Neural cell (in vitro differentiated cells): ENCODE data around the gene SALL3. TPM values are rescaled to one million over a fixed set of nuclear protein-coding genes. Genes with fewer than 3 reads are reported as not detected.

Experiments used
- H2AFZ ChIP-seq: fragments of 200-600, 300-800 bp; sonication (generic), shearing (Covaris generic); 2 replicates; pipeline ENCODE4 v1.6.0; 2014; ENCODE audit warnings: low read depth, mild to moderate bottlenecking, antibody characterized with exemption, low read length, moderate library complexity
- H3F3A ChIP-seq: fragments of 200-600 bp; shearing (Covaris generic); 2 replicates; pipeline ENCODE4 v1.6.1; 2016; ENCODE audit warnings: mild to moderate bottlenecking, moderate library complexity, mixed read lengths, antibody characterized with exemption, low read length; ENCODE audit not compliant: insufficient read depth, poor library complexity, severe bottlenecking
- H3K27ac ChIP-seq: fragments of 200-600, 300-800 bp; sonication (generic), shearing (Covaris generic); 2 replicates; pipeline ENCODE4 v1.5.1; 2014; ENCODE audit warnings: mild to moderate bottlenecking, low read length, moderate library complexity
- H3K27me3 ChIP-seq: fragments of 300-800, 200-600 bp; sonication (generic), shearing (Covaris generic); 2 replicates; pipeline ENCODE4 v1.6.0; 2014; ENCODE audit warnings: mild to moderate bottlenecking, low read depth, low read length, moderate library complexity; ENCODE audit not compliant: insufficient read depth
- H3K36me3 ChIP-seq: fragments of 300-800, 200-600 bp; sonication (generic), shearing (Covaris generic); 2 replicates; pipeline ENCODE4 v1.5.1; 2014; ENCODE audit warnings: mild to moderate bottlenecking, antibody characterized with exemption, low read length, moderate library complexity; ENCODE audit not compliant: insufficient read depth
- H3K4me2 ChIP-seq: fragments of 300-800, 200-600 bp; sonication (generic), shearing (Covaris generic); 2 replicates; pipeline ENCODE4 v1.6.0; 2014; ENCODE audit warnings: mild to moderate bottlenecking, low read length
- H3K4me3 ChIP-seq: fragments of 300-800, 200-600 bp; sonication (generic), shearing (Covaris generic); 2 replicates; pipeline ENCODE4 v1.5.1; 2014; ENCODE audit warnings: mild to moderate bottlenecking, low read length, moderate library complexity
- H3K79me2 ChIP-seq: fragments of 200-600 bp; shearing (Covaris generic); replicated peaks from 2 replicates; pipeline ENCODE4 v1.6.0; 2014; ENCODE audit warnings: mild to moderate bottlenecking, low read length, moderate library complexity; ENCODE audit not compliant: insufficient read depth
- H3K9ac ChIP-seq: fragments of 300-800, 200-600 bp; sonication (generic), shearing (Covaris generic); 2 replicates; pipeline ENCODE4 v1.6.1; 2016; ENCODE audit warnings: mild to moderate bottlenecking, low read length, mixed read lengths
- H3K9me2 ChIP-seq: fragments of 200-600 bp; shearing (Covaris generic); 2 replicates; pipeline ENCODE4 v1.6.1; 2016; ENCODE audit warnings: mild to moderate bottlenecking, low read length, mixed read lengths; ENCODE audit not compliant: insufficient read depth
- H3K9me3 ChIP-seq: fragments of 200-600, 300-800 bp; sonication (generic), shearing (Covaris generic); 2 replicates; pipeline ENCODE4 v1.6.1; 2016; ENCODE audit warnings: mild to moderate bottlenecking, mixed run types, low read length, moderate library complexity, mixed read lengths
- H4K20me1 ChIP-seq: fragments of 200-600 bp; shearing (Covaris generic); 2 replicates; pipeline ENCODE4 v1.6.1; 2016; ENCODE audit warnings: mild to moderate bottlenecking, mixed run types; ENCODE audit not compliant: insufficient read depth
- CTCF ChIP-seq: fragments of 450-650 bp; IDR thresholded peaks from 2 replicates; pipeline ENCODE4 v1.5.1; 2014; ENCODE audit warnings: antibody characterized with exemption, mild to moderate bottlenecking, moderate library complexity; ENCODE audit not compliant: poor library complexity, severe bottlenecking
- EP300 ChIP-seq: fragments of 450-650 bp; conservative IDR thresholded peaks from 2 replicates; pipeline ENCODE4 v1.6.1; 2014; ENCODE audit warnings: antibody characterized with exemption, mild to moderate bottlenecking, moderate library complexity; ENCODE audit not compliant: poor library complexity, severe bottlenecking
- EZH2 ChIP-seq: fragments of 200-600, 300-800 bp; shearing (Covaris generic), sonication (generic); IDR thresholded peaks from 2 replicates; pipeline ENCODE4 v1.6.1; 2014; ENCODE audit warnings: antibody characterized with exemption, low read length, borderline replicate concordance, mild to moderate bottlenecking; ENCODE audit not compliant: insufficient read depth, poor library complexity, severe bottlenecking
- MXI1 ChIP-seq: fragments of 450-650 bp; conservative IDR thresholded peaks from 2 replicates; pipeline ENCODE4 v1.6.1; 2014; ENCODE audit warnings: antibody characterized with exemption, mild to moderate bottlenecking; ENCODE audit not compliant: poor library complexity, severe bottlenecking
- POLR2AphosphoS5 ChIP-seq: IDR thresholded peaks from 2 replicates; pipeline ENCODE4 v1.6.1; 2012
- RAD21 ChIP-seq: fragments of 450-650 bp; conservative IDR thresholded peaks from 2 replicates; pipeline ENCODE4 v1.6.1; 2014; ENCODE audit warnings: antibody characterized with exemption, mild to moderate bottlenecking, moderate library complexity
- SMC3 ChIP-seq: fragments of 450-650 bp; conservative IDR thresholded peaks from 2 replicates; pipeline ENCODE4 v1.6.1; 2014; ENCODE audit warnings: antibody characterized with exemption, mild to moderate bottlenecking, moderate library complexity; ENCODE audit not compliant: poor library complexity
- TAF1 ChIP-seq: IDR thresholded peaks from 2 replicates; pipeline ENCODE4 v1.6.1; 2012; ENCODE audit warnings: low read depth
- polyA plus RNA-seq: library from polyadenylated mRNA; depleted of rRNA; stranded (reverse); fragments of >200 nt; gene quantifications from 2 replicates; pipeline ENCODE4 v1.2.3, GENCODE V29; 2014
- TF ChIP-seq, protein P1 (sequence below): IDR thresholded peaks from 2 replicates; pipeline ENCODE4 v1.6.1; 2012; ENCODE audit warnings: borderline replicate concordance

Gene SALL3
- polyA plus RNA-seq, 1 donor from 2014 or later, result 0.16 TPM

DNA sequence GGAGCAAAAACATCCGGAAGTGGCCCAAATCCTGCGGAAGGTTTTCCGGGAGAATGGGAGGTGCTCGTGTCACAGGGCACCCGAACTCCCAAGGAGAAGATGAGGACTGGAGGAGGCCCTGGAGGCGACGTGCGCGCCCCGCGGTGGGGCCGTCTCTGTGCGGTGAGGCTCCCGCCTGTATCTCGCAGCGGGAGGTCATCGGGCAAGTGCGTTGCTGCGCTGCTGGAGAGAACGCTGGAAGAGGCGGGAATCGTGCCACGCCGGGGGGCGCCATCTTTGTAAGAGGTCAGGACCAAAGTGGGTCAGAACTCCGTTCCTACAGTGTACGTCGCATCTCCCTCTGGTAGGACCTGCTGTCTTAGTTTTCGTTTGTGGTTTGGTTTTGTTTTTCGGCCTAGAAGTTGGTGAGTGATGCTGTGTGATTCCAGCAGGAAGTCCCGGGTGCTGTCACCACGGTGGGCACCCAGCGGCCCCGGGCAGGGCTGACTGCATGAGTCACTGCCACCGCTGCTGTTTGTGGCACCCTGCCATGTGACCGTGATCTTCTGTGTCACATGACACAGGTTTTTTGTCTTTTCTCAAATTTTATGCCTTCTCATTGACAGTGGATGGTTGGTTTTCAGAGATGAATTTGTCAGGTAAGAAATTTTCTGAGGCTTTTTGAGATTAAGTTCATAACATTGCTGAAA is 68.1 kb downstream of the SALL3 start:
- Histone ChIP-seq H3K9me3 (no peaks in the 10 kb centered on the region), H3K27ac (no peak overlapping the region), H3K9me2 (no peaks in the 10 kb centered on the region), H3K79me2 (no peaks in the 10 kb centered on the region), H3K9ac (no peak overlapping the region), H3K4me3 (no peak overlapping the region), H3F3A (no peaks in the 10 kb centered on the region), H3K27me3 (no peaks in the 10 kb centered on the region), H2AFZ (no peak overlapping the region), H4K20me1 (no peaks in the 10 kb centered on the region), H3K4me2 (no peak overlapping the region), H3K36me3 (no peaks in the 10 kb centered on the region)
- no peak for TF ChIP-seq SMC3
- no peak for TF ChIP-seq RAD21
- TF ChIP-seq MXI1, result no peak
- no peak for TF ChIP-seq CTCF
- TF ChIP-seq POLR2AphosphoS5, result no peak
- TF ChIP-seq TAF1, result no peak
- no peak for TF ChIP-seq EZH2
- TF ChIP-seq, protein P1, sequence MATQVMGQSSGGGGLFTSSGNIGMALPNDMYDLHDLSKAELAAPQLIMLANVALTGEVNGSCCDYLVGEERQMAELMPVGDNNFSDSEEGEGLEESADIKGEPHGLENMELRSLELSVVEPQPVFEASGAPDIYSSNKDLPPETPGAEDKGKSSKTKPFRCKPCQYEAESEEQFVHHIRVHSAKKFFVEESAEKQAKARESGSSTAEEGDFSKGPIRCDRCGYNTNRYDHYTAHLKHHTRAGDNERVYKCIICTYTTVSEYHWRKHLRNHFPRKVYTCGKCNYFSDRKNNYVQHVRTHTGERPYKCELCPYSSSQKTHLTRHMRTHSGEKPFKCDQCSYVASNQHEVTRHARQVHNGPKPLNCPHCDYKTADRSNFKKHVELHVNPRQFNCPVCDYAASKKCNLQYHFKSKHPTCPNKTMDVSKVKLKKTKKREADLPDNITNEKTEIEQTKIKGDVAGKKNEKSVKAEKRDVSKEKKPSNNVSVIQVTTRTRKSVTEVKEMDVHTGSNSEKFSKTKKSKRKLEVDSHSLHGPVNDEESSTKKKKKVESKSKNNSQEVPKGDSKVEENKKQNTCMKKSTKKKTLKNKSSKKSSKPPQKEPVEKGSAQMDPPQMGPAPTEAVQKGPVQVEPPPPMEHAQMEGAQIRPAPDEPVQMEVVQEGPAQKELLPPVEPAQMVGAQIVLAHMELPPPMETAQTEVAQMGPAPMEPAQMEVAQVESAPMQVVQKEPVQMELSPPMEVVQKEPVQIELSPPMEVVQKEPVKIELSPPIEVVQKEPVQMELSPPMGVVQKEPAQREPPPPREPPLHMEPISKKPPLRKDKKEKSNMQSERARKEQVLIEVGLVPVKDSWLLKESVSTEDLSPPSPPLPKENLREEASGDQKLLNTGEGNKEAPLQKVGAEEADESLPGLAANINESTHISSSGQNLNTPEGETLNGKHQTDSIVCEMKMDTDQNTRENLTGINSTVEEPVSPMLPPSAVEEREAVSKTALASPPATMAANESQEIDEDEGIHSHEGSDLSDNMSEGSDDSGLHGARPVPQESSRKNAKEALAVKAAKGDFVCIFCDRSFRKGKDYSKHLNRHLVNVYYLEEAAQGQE, result no peak
- no peak for TF ChIP-seq EP300

DNA sequence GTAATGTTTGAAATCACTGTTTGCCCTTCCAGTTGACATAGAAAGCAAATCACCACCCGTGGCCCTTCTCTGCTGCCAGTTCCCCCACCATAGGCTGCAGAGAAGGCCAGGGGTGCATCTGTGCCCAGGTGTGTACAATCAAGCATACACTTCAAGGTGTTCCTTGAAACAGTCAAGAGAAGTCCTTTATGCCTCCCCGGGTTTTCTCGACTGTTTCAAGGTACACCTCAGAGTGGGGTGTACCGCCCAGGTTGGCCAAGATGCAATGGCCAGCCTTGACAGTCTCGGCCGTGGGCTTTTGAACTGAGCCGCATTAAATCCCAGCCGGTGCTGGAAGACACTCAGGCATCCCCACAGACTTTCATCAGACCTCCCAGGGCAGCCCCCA is 68.6 kb downstream of the SALL3 start:
- no peaks in the 10 kb centered on the region for H3F3A ChIP-seq
- no peak overlapping the region for H3K4me2 ChIP-seq
- no peaks in the 10 kb centered on the region for H3K27me3 ChIP-seq
- H3K79me2 ChIP-seq, result no peaks in the 10 kb centered on the region
- H3K9ac ChIP-seq, result no peak overlapping the region
- H3K27ac ChIP-seq, result no peak overlapping the region
- no peak overlapping the region for H3K4me3 ChIP-seq
- no peaks in the 10 kb centered on the region for H3K36me3 ChIP-seq
- H3K9me3 ChIP-seq, result no peaks in the 10 kb centered on the region
- TF ChIP-seq, protein P1, result no peak
- TF ChIP-seq SMC3, result no peak
- H3K9me2 ChIP-seq, result no peaks in the 10 kb centered on the region
- no peaks in the 10 kb centered on the region for H4K20me1 ChIP-seq
- H2AFZ ChIP-seq, result no peak overlapping the region
